HepG2 (cell line): ENCODE data around the gene BCL2L11. TPM values are rescaled to one million over a fixed set of nuclear protein-coding genes. Genes with fewer than 3 reads are reported as not detected.
A peak's percentile ranks its signal among the peaks of the same experiment; 100 is the strongest.

Source experiments
- ATF1 ChIP-seq: IDR thresholded peaks from 2 replicates; pipeline ENCODE4 v1.6.1; 2016; ENCODE audit warnings: mild to moderate bottlenecking, control low read depth
- BRCA1 ChIP-seq: sonication (generic); formaldehyde crosslinking; IDR thresholded peaks from 2 replicates; pipeline ENCODE4 v1.4.0; 2020; ENCODE audit warnings: missing genetic modification reagents
- CHD4 ChIP-seq: fragments of 200-600 bp; sonication (generic); IDR thresholded peaks from 2 replicates; pipeline ENCODE4 v1.7.0; 2017; ENCODE audit warnings: mild to moderate bottlenecking, low read length, borderline replicate concordance
- ELF4 ChIP-seq: sonication (generic); formaldehyde crosslinking; IDR thresholded peaks from 2 replicates; pipeline ENCODE4 v1.5.0; 2020; ENCODE audit warnings: missing genetic modification reagents, mild to moderate bottlenecking, moderate library complexity, borderline replicate concordance
- GABPB1 ChIP-seq: IDR thresholded peaks from 2 replicates; pipeline ENCODE4 v1.6.1; 2016; ENCODE audit warnings: mild to moderate bottlenecking, missing genetic modification reagents, moderate library complexity, missing compliant biosample characterization
- GTF3A ChIP-seq: sonication (generic); formaldehyde crosslinking; conservative IDR thresholded peaks from 2 replicates; pipeline ENCODE4 v1.4.0; 2020; ENCODE audit warnings: mild to moderate bottlenecking, missing genetic modification reagents
- GZF1 ChIP-seq: sonication (generic); formaldehyde crosslinking; IDR thresholded peaks from 2 replicates; pipeline ENCODE4 v1.5.1; 2020; ENCODE audit warnings: mild to moderate bottlenecking, missing genetic modification reagents
- KAT8 ChIP-seq: IDR thresholded peaks from 2 replicates; pipeline ENCODE4 v1.6.1; 2016; ENCODE audit warnings: missing genetic modification reagents, missing compliant biosample characterization
- KDM1A ChIP-seq: IDR thresholded peaks from 2 replicates; pipeline ENCODE4 v1.6.1; 2016; ENCODE audit warnings: missing compliant biosample characterization
- KDM5A ChIP-seq: fragments of 200-600 bp; sonication (generic); IDR thresholded peaks from 2 replicates; pipeline ENCODE4 v1.7.0; 2018; ENCODE audit warnings: antibody characterized with exemption, mild to moderate bottlenecking, low read length, borderline replicate concordance
- MZF1 ChIP-seq: sonication (generic); formaldehyde crosslinking; IDR thresholded peaks from 2 replicates; pipeline ENCODE4 v1.8.1; 2023; ENCODE audit warnings: mild to moderate bottlenecking, missing genetic modification reagents, borderline replicate concordance
- NCOR1 ChIP-seq: fragments of 200-600 bp; sonication (generic); IDR thresholded peaks from 2 replicates; pipeline ENCODE4 v1.7.0; 2017; ENCODE audit warnings: antibody characterized with exemption, low read length, borderline replicate concordance
- NONO ChIP-seq, 2 experiments: fragments of 450-650 bp in 1 of 2; sonication (generic) in 1 of 2; formaldehyde crosslinking in 1 of 2; IDR thresholded peaks in 1 of 2; conservative IDR thresholded peaks in 1 of 2; 2 replicates each; pipeline versions ENCODE4 v1.6.1 to v1.8.0; 2017 to 2022; ENCODE audit warnings: mild to moderate bottlenecking in 1 of 2, missing genetic modification reagents in 1 of 2, moderate library complexity in 1 of 2
- RBM39 ChIP-seq: fragments of 200-400 bp; formaldehyde crosslinking; IDR thresholded peaks from one replicate; pipeline ENCODE4 v1.6.1; 2018; ENCODE audit warnings: antibody characterized with exemption, mild to moderate bottlenecking, low read depth, low read length; ENCODE audit not compliant: poor library complexity, severe bottlenecking
- RERE ChIP-seq: IDR thresholded peaks from 2 replicates; pipeline ENCODE4 v1.6.1; 2016; ENCODE audit warnings: low read depth, missing genetic modification reagents, missing compliant biosample characterization
- SALL1 ChIP-seq: sonication (generic); formaldehyde crosslinking; IDR thresholded peaks from 2 replicates; pipeline ENCODE4 v1.8.0; 2022; ENCODE audit warnings: mild to moderate bottlenecking, missing genetic modification reagents
- ZKSCAN8 ChIP-seq: IDR thresholded peaks from 2 replicates; pipeline ENCODE4 v1.6.1; 2016; ENCODE audit warnings: borderline replicate concordance, missing genetic modification reagents, missing compliant biosample characterization
- ZNF281 ChIP-seq: sonication (generic); formaldehyde crosslinking; IDR thresholded peaks from 2 replicates; pipeline ENCODE4 v1.4.0; 2020; ENCODE audit warnings: missing genetic modification reagents, borderline replicate concordance
- ZNF496 ChIP-seq: sonication (generic); formaldehyde crosslinking; IDR thresholded peaks from 2 replicates; pipeline ENCODE4 v1.8.1; 2023; ENCODE audit warnings: mild to moderate bottlenecking, moderate library complexity, missing genetic modification reagents; ENCODE audit not compliant: insufficient replicate concordance
- ZNF598 ChIP-seq: sonication (generic); formaldehyde crosslinking; IDR thresholded peaks from 2 replicates; pipeline ENCODE4 v1.5.1; 2020; ENCODE audit warnings: mild to moderate bottlenecking, missing genetic modification reagents, borderline replicate concordance
- ZNF740 ChIP-seq: sonication (generic); formaldehyde crosslinking; IDR thresholded peaks from 2 replicates; pipeline ENCODE4 v1.4.0; 2020; ENCODE audit warnings: missing genetic modification reagents
- polyA plus RNA-seq, 8 experiments: library from polyadenylated mRNA; depleted of rRNA in 3 of 8; stranded (reverse) in 7 of 8; unstranded in 1 of 8; fragments of >200 nt; fragmentation: Illumina TruSeq in 4 of 8; extraction: Trizol in 4 of 8; gene quantifications; 2 replicates each; pipeline versions ENCODE4 v1.2.1 to v1.2.3, GENCODE V29; 2011 to 2016; ENCODE audit warnings: low read depth in 4 of 8, missing spikeins in 1 of 8, mixed read lengths in 1 of 8; ENCODE audit not compliant: insufficient read depth in 1 of 8
- total RNA-seq, 5 experiments: library from RNA; depleted of rRNA; stranded (reverse); fragments of >200 nt; fragmentation: Illumina TruSeq; extraction: Trizol; gene quantifications; 2 replicates each; pipeline ENCODE4 v1.2.3, GENCODE V29; 2016; ENCODE audit warnings: low read depth in 1 of 5

Gene BCL2L11
- total and polyA plus RNA-seq, 2 of the 13 experiments (the other 11 are each of a cell fraction or from before 2014, with no cell fraction given) = 6.1 to 9.7 TPM

- TF ChIP-seq ZNF598 (no peak), NONO (IDR thresholded peaks at IDR 0.05) (no peak), NONO (CRISPR knock-in tag; conservative IDR thresholded peaks at IDR 0.05) (no peak), GZF1 (no peak), RERE (CRISPR knock-in tag) (0 out of 2 replicates have a peak, but pooled peaks have one; percentile 34), ELF4 (CRISPR knock-in tag) (no peak), NCOR1 (peak; percentile 81), MZF1 (CRISPR knock-in tag) (peak; percentile 79; the same call in 1 of the 2 replicates), SALL1 (peak; percentile 90), KDM5A (no peak), ZNF496 (no peak), GTF3A (no peak), ZKSCAN8 (CRISPR knock-in tag) (no peak), BRCA1 (no peak), ATF1 (no peak), ZNF740 (CRISPR knock-in tag) (no peak), RBM39 (no peak), GABPB1 (CRISPR knock-in tag) (no peak; the same call in 1 of the 2 replicates), KDM1A (CRISPR knock-in tag) (no peak), ZNF281 (CRISPR knock-in tag) (peak; percentile 47; the same call in 1 of the 2 replicates), KAT8 (CRISPR knock-in tag) (peak; percentile 16; the same call in 1 of the 2 replicates), CHD4 (peak; percentile 68; the same call in 1 of the 2 replicates)
These were observed 58.2 kb downstream of the BCL2L11 start (continued) for GRCh38 chr2:111178730-111179405.
